K562 (cell line): Measurements from ENCODE around the gene MCM9. TPM values are rescaled to one million over a fixed set of nuclear protein-coding genes. Genes with fewer than 3 reads are reported as not detected.

ENCODE experiments used
- ATAC-seq: fragments of 200-7000 bp; cut with Tn5 transposase; 3 replicates; pipeline ENCODE4 v1.9.1; 2020; ENCODE audit warnings: moderate library complexity
- BruUV-seq: library from RNA; stranded (reverse); fragments of 400-500 nt; replicated peaks from 2 replicates; lab custom pipeline; 2021; lab: Mats Ljungman, UMichigan
- CTCF ChIA-PET: fragments of 300-600 bp; formaldehyde crosslinking; extraction: SDS; loops from one replicate; lab custom pipeline; 2021; ENCODE audit warnings: low intra/inter-chr PET ratio; lab: Yijun Ruan, JAX
- POLR2A ChIA-PET: fragments of 300-600, 350-650 bp; sonication (Branson Sonifier 250); formaldehyde crosslinking; extraction: SDS; loops from one replicate; lab custom pipeline; 2021; ENCODE audit warnings: antibody characterized with exemption, inconsistent platforms; lab: Yijun Ruan, JAX
- DNase-seq, 4 experiments: peaks; one replicate each; pipeline versions ENCODE4 v3.0.0 to v3.0.0-alpha.2; 2011 to 2018; ENCODE audit warnings: low spot score in 3 of 4, mixed read lengths in 3 of 4; ENCODE audit errors: extremely low read depth in 1 of 4
- FAIRE-seq: peaks from 2 replicates; lab custom pipeline; 2011; peaks lifted over from hg19 to GRCh38; lab: Jason Lieb, UNC
- H2AFZ ChIP-seq: 2 replicates; pipeline ENCODE4 v1.6.0; 2011; ENCODE audit warnings: low read depth, low read length, control low read depth, inconsistent platforms
- H3K27ac ChIP-seq: fragments of 200-600 bp; 3 replicates; pipeline ENCODE4 v1.8.0; 2011; ENCODE audit warnings: low read depth, mild to moderate bottlenecking, control low read depth, inconsistent platforms, low read length, moderate library complexity, mixed read lengths; ENCODE audit errors: extremely low read depth
- H3K27me3 ChIP-seq, 2 experiments: fragments of 300-600 bp in 1 of 2; 2 replicates in 1 of 2; 3 replicates in 1 of 2; pipeline versions ENCODE4 v1.6.0 to v1.8.0; 2011; ENCODE audit warnings: inconsistent platforms in 2 of 2, low read length in 2 of 2, mild to moderate bottlenecking in 1 of 2, mixed read lengths in 1 of 2, moderate library complexity in 1 of 2; ENCODE audit not compliant: control insufficient read depth in 2 of 2, insufficient read depth in 2 of 2
- H3K36me3 ChIP-seq: fragments of 300-600 bp; 3 replicates; pipeline ENCODE4 v1.8.0; 2011; ENCODE audit warnings: mild to moderate bottlenecking, low read length, inconsistent platforms; ENCODE audit not compliant: control insufficient read depth, insufficient read depth
- H3K4me1 ChIP-seq, 2 experiments: fragments of 200-600 bp in 1 of 2; replicated peaks in 1 of 2; 2 replicates in 1 of 2; 3 replicates in 1 of 2; pipeline versions ENCODE4 v1.5.1 to v1.8.0; 2011; ENCODE audit warnings: inconsistent platforms in 2 of 2, low read length in 2 of 2, mild to moderate bottlenecking in 1 of 2, mixed read lengths in 1 of 2, moderate library complexity in 1 of 2; ENCODE audit not compliant: control insufficient read depth in 2 of 2, insufficient read depth in 2 of 2
- H3K4me2 ChIP-seq: 2 replicates; pipeline ENCODE4 v1.6.1; 2011; ENCODE audit warnings: low read length, control low read depth, inconsistent platforms, mixed read lengths; ENCODE audit not compliant: insufficient read depth
- H3K4me3 ChIP-seq: fragments of 200-600 bp; sonication (generic), shearing (Covaris generic); 2 replicates; pipeline ENCODE4 v1.5.1; 2016; ENCODE audit warnings: control low read depth, inconsistent platforms
- H3K79me2 ChIP-seq: fragments of 200-600 bp; 3 replicates; pipeline ENCODE4 v1.8.0; 2011; ENCODE audit warnings: low read length, inconsistent platforms; ENCODE audit not compliant: control insufficient read depth, insufficient read depth
- H3K9ac ChIP-seq, 2 experiments: 2 replicates each; pipeline versions ENCODE4 v1.6.0 to v1.6.1; 2011; ENCODE audit warnings: low read depth in 2 of 2, low read length in 2 of 2, control low read depth in 1 of 2, inconsistent platforms in 1 of 2, mild to moderate bottlenecking in 1 of 2, mixed read lengths in 1 of 2; ENCODE audit not compliant: insufficient read depth in 1 of 2
- H3K9me1 ChIP-seq: one replicate; pipeline ENCODE4 v1.6.0; 2011; ENCODE audit warnings: inconsistent platforms, mild to moderate bottlenecking, low read length, moderate library complexity; ENCODE audit not compliant: control insufficient read depth, insufficient read depth
- H3K9me3 ChIP-seq: replicated peaks from 2 replicates; pipeline ENCODE4 v1.5.1; 2011; ENCODE audit warnings: low read depth, low read length, inconsistent platforms; ENCODE audit not compliant: control insufficient read depth, insufficient read depth
- H4K20me1 ChIP-seq: replicated peaks from 2 replicates; pipeline ENCODE4 v1.6.1; 2011; ENCODE audit warnings: low read length, inconsistent platforms, mixed read lengths; ENCODE audit not compliant: control insufficient read depth, insufficient read depth
- CREB1 ChIP-seq, 2 experiments: sonication (generic) in 1 of 2; formaldehyde crosslinking in 1 of 2; IDR thresholded peaks; 2 replicates each; pipeline versions ENCODE4 v1.6.1 to v1.8.0; 2012 to 2022; ENCODE audit warnings: inconsistent platforms in 1 of 2, mild to moderate bottlenecking in 1 of 2, missing genetic modification reagents in 1 of 2, moderate library complexity in 1 of 2
- MCM3 ChIP-seq: fragments of 450-650 bp; IDR thresholded peaks from 2 replicates; pipeline ENCODE4 v1.6.1; 2016
- WGBS: fragments of 100-300 bp; shearing (Covaris generic); methylation state at CpG from one replicate; pipeline ENCODE4 v1.1.6; 2016; ENCODE audit warnings: low coverage, mixed read lengths; ENCODE audit not compliant: insufficient coverage; ENCODE audit errors: missing lambda C conversion rate; 5-methylcytosine and 5-hydroxymethylcytosine counted together
- in situ Hi-C: fragments of 300-500 bp; cut with MboI; formaldehyde crosslinking; loops from 4 replicates; pipeline ENCODE4 v1.15.0; 2018; ENCODE audit warnings: inconsistent platforms, mixed read lengths
- intact Hi-C: fragments of 100-400 bp; cut with micrococcal nuclease; formaldehyde crosslinking; loops from 2 replicates; pipeline ENCODE4 v1.14.2; 2022
- polyA plus RNA-seq, 8 experiments: library from polyadenylated mRNA; depleted of rRNA in 4 of 8; stranded (reverse) in 5 of 8; unstranded in 3 of 8; fragments of >200 nt; fragmentation: Nextera tagmentation in 2 of 8; fragmentation: Illumina TruSeq in 1 of 8; extraction: Ambion mirVana in 2 of 8; extraction: Trizol in 1 of 8; gene quantifications; 2 replicates each; pipeline versions ENCODE4 v1.2.1 to v1.2.3, GENCODE V29; 2011 to 2014; ENCODE audit warnings: inconsistent platforms in 1 of 8, missing spikeins in 1 of 8
- total RNA-seq, 7 experiments: library from RNA; depleted of rRNA in 6 of 7; stranded (reverse); fragments of >200 nt in 6 of 7; fragmentation: Illumina TruSeq in 2 of 7; extraction: Trizol in 2 of 7; gene quantifications; 2 replicates each; pipeline versions ENCODE4 v1.2.1 to v1.2.3, GENCODE V29; 2011 to 2021; ENCODE audit warnings: low replicate concordance in 1 of 7
- TF ChIP-seq, protein P1 (sequence below): fragments of 250-450 bp; sonication (Bioruptor Pico); IDR thresholded peaks from 2 replicates; pipeline ENCODE4 v1.5.1; 2021; ENCODE audit warnings: mild to moderate bottlenecking

MCM9 gene
- total and polyA plus RNA-seq, 9 of the 15 experiments (the other 6 are each of a cell fraction or from before 2014, with no cell fraction given), result 4.8 to 16.7 (median 11.6) TPM

DNA sequence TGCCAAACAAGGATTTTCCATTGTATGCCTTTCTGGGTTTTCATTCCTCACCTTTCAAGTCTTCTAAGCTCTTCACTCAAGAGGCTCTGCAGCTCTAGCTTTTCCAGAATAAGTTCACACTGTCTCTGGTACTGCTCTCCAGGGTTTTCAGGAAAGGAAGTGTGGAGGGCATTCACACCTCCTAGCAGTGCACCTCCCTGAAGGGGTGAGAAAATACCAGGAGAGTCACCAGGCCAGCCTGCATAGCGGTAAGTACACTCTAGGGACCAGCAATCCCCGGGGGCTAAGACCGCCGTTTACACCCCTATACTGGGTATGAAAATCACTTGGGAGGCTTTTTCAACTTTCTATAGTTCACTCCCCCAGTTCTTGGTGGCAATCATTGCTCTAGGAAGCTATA lies 108.9 kb downstream of the MCM9 start:
- no peak overlapping the region for H3K9ac ChIP-seq
- WGBS, result 91% methylated on average over 4 of the region's 4 CpGs
- H3K79me2 ChIP-seq, result no peaks in the 10 kb centered on the region
- H3K4me2 ChIP-seq, result 0 out of 2 replicates have a peak overlapping the region, but pooled peaks have one; percentile 6
- H2AFZ ChIP-seq, result no peak overlapping the region
- no peaks in the 10 kb centered on the region for H3K9me3 ChIP-seq
- H3K36me3 ChIP-seq, result peaks cover 26% of the 10 kb centered on the region; the same call in 2 of the 3 replicates
- TF ChIP-seq CREB1 (IDR thresholded peaks at IDR 0.05), result no peak
- TF ChIP-seq CREB1 (CRISPR knock-in tag; IDR thresholded peaks at IDR 0.05), result no peak
- no peak for TF ChIP-seq MCM3
- TF ChIP-seq, protein P1, sequence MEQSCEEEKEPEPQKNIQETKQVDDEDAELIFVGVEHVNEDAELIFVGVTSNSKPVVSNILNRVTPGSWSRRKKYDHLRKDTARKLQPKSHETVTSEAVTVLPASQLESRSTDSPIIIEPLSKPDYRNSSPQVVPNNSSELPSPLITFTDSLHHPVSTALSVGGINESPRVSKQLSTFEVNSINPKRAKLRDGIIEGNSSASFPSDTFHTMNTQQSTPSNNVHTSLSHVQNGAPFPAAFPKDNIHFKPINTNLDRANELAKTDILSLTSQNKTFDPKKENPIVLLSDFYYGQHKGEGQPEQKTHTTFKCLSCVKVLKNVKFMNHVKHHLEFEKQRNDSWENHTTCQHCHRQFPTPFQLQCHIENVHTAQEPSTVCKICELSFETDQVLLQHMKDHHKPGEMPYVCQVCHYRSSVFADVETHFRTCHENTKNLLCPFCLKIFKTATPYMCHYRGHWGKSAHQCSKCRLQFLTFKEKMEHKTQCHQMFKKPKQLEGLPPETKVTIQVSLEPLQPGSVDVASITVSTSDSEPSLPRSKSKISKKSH (CRISPR knock-in tag), result no peak
- no TSS peak for BruUV-seq
- CTCF ChIA-PET, result no interaction called here
- H3K9me1 ChIP-seq, result no peaks in the 10 kb centered on the region
- peak; percentile 68 for ATAC-seq
- H3K4me1 ChIP-seq, result peaks cover 0 to 8% of the 10 kb centered on the region in 2 experiments; a peak in 2 of 5 replicates
- in situ Hi-C loops, result no loop called here
- H3K27me3 ChIP-seq, result no peaks in the 10 kb centered on the region
- POLR2A ChIA-PET, result interaction anchor here (1.6 kb wide), 1 partner anchor 9 kb away, joined by 6 read pairs; no protein-coding TSS in a partner anchor
- H3K27ac ChIP-seq, result no peak overlapping the region; the same call in 2 of the 3 replicates
- DNase-seq, result no peak
- FAIRE-seq, result no peak
- H3K4me3 ChIP-seq, result no peak overlapping the region
- intact Hi-C loops, result no loop called here
- no peaks in the 10 kb centered on the region for H4K20me1 ChIP-seq
